HG02852 (cell line): Measurements from ENCODE around the gene CLIP1.
A peak's percentile ranks its signal among the peaks of the same experiment; 100 is the strongest.
"Not testable (repeated sequence)": the region's sequence is repeated elsewhere in the genome, so short reads cannot be mapped to it uniquely, and the experiment has no call there.

Experiments
- ATAC-seq: cut with Tn5 transposase; IDR thresholded peaks from one replicate; pipeline ENCODE4 v1.9.1; 2021; ENCODE audit warnings: mild to moderate bottlenecking, moderate library complexity; ENCODE audit not compliant: unreplicated experiment

The CLIP1 gene

GRCh38 chr12:122421821-122422729, at the start of gene CLIP1:
Gene CLIP1 (minus strand): TSS chr12:122422669. CDS start chr12:122380452, 42,217 bp downstream.
- peak; percentile 55 for ATAC-seq

- ATAC-seq: no peak
These were observed 49.1 kb upstream of the CLIP1 start for GRCh38 chr12:122471324-122472226.

GRCh38 chr12:122470576-122470975, 48.1 kb upstream of the CLIP1 start:
- ATAC-seq: not testable (repeated sequence)

- ATAC-seq: not testable (repeated sequence)
These were observed 47.4 kb upstream of the CLIP1 start for GRCh38 chr12:122469856-122470255.

- no peak for ATAC-seq
These were observed 45.5 kb upstream of the CLIP1 start for GRCh38 chr12:122467983-122468382.

GRCh38 chr12:122464317-122465042, 42.0 kb upstream of the CLIP1 start:
- ATAC-seq: not testable (repeated sequence)

GRCh38 chr12:122460641-122461040, 38.2 kb upstream of the CLIP1 start:
- no peak for ATAC-seq

- ATAC-seq: no peak
These were observed 37.6 kb upstream of the CLIP1 start for GRCh38 chr12:122460061-122460460.

- no peak for ATAC-seq
These were observed 36.7 kb upstream of the CLIP1 start for GRCh38 chr12:122459211-122459610.

- no peak for ATAC-seq
These were observed 35.9 kb upstream of the CLIP1 start for GRCh38 chr12:122458105-122459035.

GRCh38 chr12:122457627-122458026, 35.2 kb upstream of the CLIP1 start:
- no peak for ATAC-seq

GRCh38 chr12:122454739-122455138, 32.3 kb upstream of the CLIP1 start:
- no peak for ATAC-seq

- ATAC-seq: no peak
These were observed 31.8 kb upstream of the CLIP1 start for GRCh38 chr12:122454250-122454721.

GRCh38 chr12:122452701-122453285, 30.3 kb upstream of the CLIP1 start:
- ATAC-seq: no peak

GRCh38 chr12:122449317-122449716, 26.8 kb upstream of the CLIP1 start:
- no peak for ATAC-seq

GRCh38 chr12:122447825-122448224, 25.4 kb upstream of the CLIP1 start:
- ATAC-seq: not testable (repeated sequence)

GRCh38 chr12:122446390-122446789, 23.9 kb upstream of the CLIP1 start:
- ATAC-seq: not testable (repeated sequence)

GRCh38 chr12:122444071-122444470, 21.6 kb upstream of the CLIP1 start:
- ATAC-seq: not testable (repeated sequence)

GRCh38 chr12:122438822-122439221, 16.4 kb upstream of the CLIP1 start:
- not testable (repeated sequence) for ATAC-seq
